ENCODE measurements around the gene LRRC46. TPM values are rescaled to one million over a fixed set of nuclear protein-coding genes. Genes with fewer than 3 reads are reported as not detected.

The LRRC46 gene
- total and polyA plus RNA-seq, 2 of the 13 experiments (the other 11 are each of a cell fraction or from before 2014, with no cell fraction given), result 0.09 TPM

- TF ChIP-seq MTA1 (CRISPR knock-in tag; IDR thresholded peaks at IDR 0.05; ENCODE audit: borderline replicate concordance), result no peak; the same call in 1 of the 2 replicates
- no peak for TF ChIP-seq ZNF496 (CRISPR knock-in tag; IDR thresholded peaks at IDR 0.05; ENCODE audit: insufficient replicate concordance)
- no peak for TF ChIP-seq ZNF644 (CRISPR knock-in tag; IDR thresholded peaks at IDR 0.05; ENCODE audit: low read depth)
- TF ChIP-seq KAT8 (CRISPR knock-in tag; IDR thresholded peaks at IDR 0.05), result peak; percentile 99
- TF ChIP-seq, protein P1, sequence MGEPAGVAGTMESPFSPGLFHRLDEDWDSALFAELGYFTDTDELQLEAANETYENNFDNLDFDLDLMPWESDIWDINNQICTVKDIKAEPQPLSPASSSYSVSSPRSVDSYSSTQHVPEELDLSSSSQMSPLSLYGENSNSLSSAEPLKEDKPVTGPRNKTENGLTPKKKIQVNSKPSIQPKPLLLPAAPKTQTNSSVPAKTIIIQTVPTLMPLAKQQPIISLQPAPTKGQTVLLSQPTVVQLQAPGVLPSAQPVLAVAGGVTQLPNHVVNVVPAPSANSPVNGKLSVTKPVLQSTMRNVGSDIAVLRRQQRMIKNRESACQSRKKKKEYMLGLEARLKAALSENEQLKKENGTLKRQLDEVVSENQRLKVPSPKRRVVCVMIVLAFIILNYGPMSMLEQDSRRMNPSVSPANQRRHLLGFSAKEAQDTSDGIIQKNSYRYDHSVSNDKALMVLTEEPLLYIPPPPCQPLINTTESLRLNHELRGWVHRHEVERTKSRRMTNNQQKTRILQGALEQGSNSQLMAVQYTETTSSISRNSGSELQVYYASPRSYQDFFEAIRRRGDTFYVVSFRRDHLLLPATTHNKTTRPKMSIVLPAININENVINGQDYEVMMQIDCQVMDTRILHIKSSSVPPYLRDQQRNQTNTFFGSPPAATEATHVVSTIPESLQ (CRISPR knock-in tag; conservative IDR thresholded peaks at IDR 0.05), result 0 out of 2 replicates have a peak, but pooled peaks have one; percentile 18
- no peak for TF ChIP-seq MBNL3 (CRISPR knock-in tag; conservative IDR thresholded peaks at IDR 0.05)
- no peak for TF ChIP-seq HMGA1 (CRISPR knock-in tag; conservative IDR thresholded peaks at IDR 0.05)
- TF ChIP-seq, protein P2, sequence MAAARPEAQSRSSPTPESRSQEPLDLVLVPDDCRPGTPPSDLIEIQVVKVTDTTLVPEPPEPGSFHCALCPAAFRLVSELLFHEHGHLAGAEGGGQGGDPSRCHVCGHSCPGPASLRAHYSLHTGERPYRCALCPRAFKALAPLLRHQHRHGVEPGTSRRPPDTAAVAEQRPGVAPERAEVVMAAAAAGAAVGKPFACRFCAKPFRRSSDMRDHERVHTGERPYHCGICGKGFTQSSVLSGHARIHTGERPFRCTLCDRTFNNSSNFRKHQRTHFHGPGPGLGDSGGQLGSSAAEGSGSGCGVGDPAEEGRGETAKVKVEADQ (CRISPR knock-in tag; IDR thresholded peaks at IDR 0.05; ENCODE audit: borderline replicate concordance), result peak; percentile 94; the same call in 1 of the 2 replicates
- TF ChIP-seq ZNF672 (CRISPR knock-in tag; IDR thresholded peaks at IDR 0.05), result no peak
- TF ChIP-seq ZSCAN12 (CRISPR knock-in tag; IDR thresholded peaks at IDR 0.05), result no peak
- TF ChIP-seq ZNF12 (CRISPR knock-in tag; IDR thresholded peaks at IDR 0.05), result 0 out of 2 replicates have a peak, but pooled peaks have one; percentile 48
- TF ChIP-seq, protein P3, sequence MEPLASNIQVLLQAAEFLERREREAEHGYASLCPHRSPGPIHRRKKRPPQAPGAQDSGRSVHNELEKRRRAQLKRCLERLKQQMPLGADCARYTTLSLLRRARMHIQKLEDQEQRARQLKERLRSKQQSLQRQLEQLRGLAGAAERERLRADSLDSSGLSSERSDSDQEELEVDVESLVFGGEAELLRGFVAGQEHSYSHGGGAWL (CRISPR knock-in tag; IDR thresholded peaks at IDR 0.05), result peak; percentile 87
- TF ChIP-seq, protein P4, sequence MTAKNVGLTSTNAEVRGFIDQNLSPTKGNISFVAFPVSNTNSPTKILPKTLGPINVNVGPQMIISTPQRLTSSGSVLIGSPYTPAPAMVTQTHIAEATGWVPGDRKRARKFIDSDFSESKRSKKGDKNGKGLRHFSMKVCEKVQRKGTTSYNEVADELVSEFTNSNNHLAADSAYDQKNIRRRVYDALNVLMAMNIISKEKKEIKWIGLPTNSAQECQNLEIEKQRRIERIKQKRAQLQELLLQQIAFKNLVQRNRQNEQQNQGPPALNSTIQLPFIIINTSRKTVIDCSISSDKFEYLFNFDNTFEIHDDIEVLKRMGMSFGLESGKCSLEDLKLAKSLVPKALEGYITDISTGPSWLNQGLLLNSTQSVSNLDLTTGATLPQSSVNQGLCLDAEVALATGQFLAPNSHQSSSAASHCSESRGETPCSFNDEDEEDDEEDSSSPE (CRISPR knock-in tag; IDR thresholded peaks at IDR 0.05), result peak; percentile 84
- peak; percentile 87; the same call in 1 of the 2 replicates for TF ChIP-seq ZNF616 (CRISPR knock-in tag; IDR thresholded peaks at IDR 0.05; ENCODE audit: low read depth)
- TF ChIP-seq, protein P5, sequence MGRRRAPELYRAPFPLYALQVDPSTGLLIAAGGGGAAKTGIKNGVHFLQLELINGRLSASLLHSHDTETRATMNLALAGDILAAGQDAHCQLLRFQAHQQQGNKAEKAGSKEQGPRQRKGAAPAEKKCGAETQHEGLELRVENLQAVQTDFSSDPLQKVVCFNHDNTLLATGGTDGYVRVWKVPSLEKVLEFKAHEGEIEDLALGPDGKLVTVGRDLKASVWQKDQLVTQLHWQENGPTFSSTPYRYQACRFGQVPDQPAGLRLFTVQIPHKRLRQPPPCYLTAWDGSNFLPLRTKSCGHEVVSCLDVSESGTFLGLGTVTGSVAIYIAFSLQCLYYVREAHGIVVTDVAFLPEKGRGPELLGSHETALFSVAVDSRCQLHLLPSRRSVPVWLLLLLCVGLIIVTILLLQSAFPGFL (CRISPR knock-in tag; IDR thresholded peaks at IDR 0.05), result no peak
- TF ChIP-seq HNF1B (CRISPR knock-in tag; IDR thresholded peaks at IDR 0.05), result peak; percentile 94
- peak; percentile 86 for TF ChIP-seq PITX1 (CRISPR knock-in tag; IDR thresholded peaks at IDR 0.05)
- no peak for TF ChIP-seq BATF2 (CRISPR knock-in tag; IDR thresholded peaks at IDR 0.05)
- TF ChIP-seq ZNF850 (CRISPR knock-in tag; conservative IDR thresholded peaks at IDR 0.05), result no peak
- TF ChIP-seq TARDBP (CRISPR knock-in tag; IDR thresholded peaks at IDR 0.05), result peak; percentile 87; the same call in 1 of the 2 replicates
Observed at GRCh38 chr17:47831003-47831933, at the start of gene LRRC46, which contains the start of gene MRPL10 (continued).

Data from HepG2 (cell line).